ENCODE data around the gene MAPT. TPM values are rescaled to one million over a fixed set of nuclear protein-coding genes. Genes with fewer than 3 reads are reported as not detected.
"Not testable (repeated sequence)": the region's sequence is repeated elsewhere in the genome, so short reads cannot be mapped to it uniquely, and the experiment has no call there.

Gene MAPT
- total RNA-seq, 2 experiments from 2014 or later = 0.69 to 0.74 TPM

- H3K36me3 Mint-ChIP-seq; H3K27ac Mint-ChIP-seq; POLR2A ChIA-PET; DNase-seq; ATAC-seq (ENCODE audit: low read depth); H3K9me3 Mint-ChIP-seq; H3K4me1 Mint-ChIP-seq; H3K4me3 Mint-ChIP-seq: not testable (repeated sequence)
- H3K27me3 Mint-ChIP-seq = peaks cover 28% of the 10 kb centered on the region
Observed at GRCh38 chr17:45913030-45913429, 18.7 kb downstream of the MAPT start.

GRCh38 chr17:45914047-45914717 lies 19.8 kb downstream of the MAPT start:
- peaks cover 5% of the 10 kb centered on the region for H3K9me3 Mint-ChIP-seq
- no peak overlapping the region for H3K4me3 Mint-ChIP-seq
- DNase-seq (no peak), ATAC-seq (ENCODE audit: low read depth) (no peak)
- H3K36me3 Mint-ChIP-seq = peaks cover 2% of the 10 kb centered on the region
- peaks cover 33% of the 10 kb centered on the region for H3K27me3 Mint-ChIP-seq
- POLR2A ChIA-PET = no interaction called here
- no peak overlapping the region for H3K27ac Mint-ChIP-seq
- peaks cover 2% of the 10 kb centered on the region for H3K4me1 Mint-ChIP-seq

GRCh38 chr17:45915263-45915662 lies 20.9 kb downstream of the MAPT start:
- H3K9me3 Mint-ChIP-seq = peaks cover 5% of the 10 kb centered on the region
- H3K36me3 Mint-ChIP-seq = peaks cover 2% of the 10 kb centered on the region
- H3K27me3 Mint-ChIP-seq = peaks cover 33% of the 10 kb centered on the region
- DNase-seq (no peak), ATAC-seq (ENCODE audit: low read depth) (no peak)
- POLR2A ChIA-PET = no interaction called here
- no peak overlapping the region for H3K4me3 Mint-ChIP-seq
- H3K4me1 Mint-ChIP-seq = peaks cover 2% of the 10 kb centered on the region
- no peak overlapping the region for H3K27ac Mint-ChIP-seq

- no peak for ATAC-seq (ENCODE audit: low read depth)
- H3K4me3 Mint-ChIP-seq = no peak overlapping the region
Observed at GRCh38 chr17:45917081-45917480, 22.7 kb downstream of the MAPT start.

GRCh38 chr17:45918241-45918745 lies 23.9 kb downstream of the MAPT start:
- Mint-ChIP-seq H3K27ac (no peak overlapping the region), H3K36me3 (no peaks in the 10 kb centered on the region), H3K4me3 (no peak overlapping the region), H3K4me1 (peaks cover 2% of the 10 kb centered on the region), H3K27me3 (peaks cover 20% of the 10 kb centered on the region), H3K9me3 (peaks cover under 1% of the 10 kb centered on the region)
- DNase-seq = no peak
- POLR2A ChIA-PET = no interaction called here
- no peak for ATAC-seq (ENCODE audit: low read depth)

More at GRCh38 chr17:45917081-45917480, 22.7 kb downstream of the MAPT start:
- peaks cover 2% of the 10 kb centered on the region for H3K4me1 Mint-ChIP-seq
- H3K36me3 Mint-ChIP-seq = no peaks in the 10 kb centered on the region
- no peak for DNase-seq
- H3K9me3 Mint-ChIP-seq = peaks cover 5% of the 10 kb centered on the region
- POLR2A ChIA-PET = no interaction called here
- no peak overlapping the region for H3K27ac Mint-ChIP-seq
- H3K27me3 Mint-ChIP-seq = peaks cover 26% of the 10 kb centered on the region

GRCh38 chr17:45919136-45919535 lies 24.8 kb downstream of the MAPT start:
- peaks cover 16% of the 10 kb centered on the region for H3K27me3 Mint-ChIP-seq
- no peak overlapping the region for H3K27ac Mint-ChIP-seq
- H3K4me3 Mint-ChIP-seq = no peak overlapping the region
- POLR2A ChIA-PET = no interaction called here
- DNase-seq (no peak), ATAC-seq (ENCODE audit: low read depth) (no peak)
- peaks cover 2% of the 10 kb centered on the region for H3K4me1 Mint-ChIP-seq
- H3K9me3 Mint-ChIP-seq = no peaks in the 10 kb centered on the region
- H3K36me3 Mint-ChIP-seq = no peaks in the 10 kb centered on the region

- no peaks in the 10 kb centered on the region for H3K36me3 Mint-ChIP-seq
- peaks cover 3% of the 10 kb centered on the region for H3K4me1 Mint-ChIP-seq
- no peaks in the 10 kb centered on the region for H3K9me3 Mint-ChIP-seq
- no peak for DNase-seq
- H3K27me3 Mint-ChIP-seq = peaks cover 18% of the 10 kb centered on the region
- no peak for ATAC-seq (ENCODE audit: low read depth)
- POLR2A ChIA-PET = no interaction called here
- H3K27ac Mint-ChIP-seq = no peak overlapping the region
- no peak overlapping the region for H3K4me3 Mint-ChIP-seq
Observed at GRCh38 chr17:45920083-45920482, 25.7 kb downstream of the MAPT start.

GRCh38 chr17:45923511-45924268 lies 29.3 kb downstream of the MAPT start:
- Mint-ChIP-seq H3K27ac (no peak overlapping the region), H3K4me3 (no peak overlapping the region), H3K9me3 (peaks cover 7% of the 10 kb centered on the region), H3K27me3 (peaks cover 13% of the 10 kb centered on the region), H3K4me1 (peaks cover 2% of the 10 kb centered on the region), H3K36me3 (peaks cover 5% of the 10 kb centered on the region)
- DNase-seq (no peak), ATAC-seq (ENCODE audit: low read depth) (no peak)
- POLR2A ChIA-PET = no interaction called here

GRCh38 chr17:45924332-45924820 lies 30.0 kb downstream of the MAPT start:
- H3K27me3 Mint-ChIP-seq = peaks cover 13% of the 10 kb centered on the region
- H3K4me3 Mint-ChIP-seq = no peak overlapping the region
- DNase-seq (no peak), ATAC-seq (ENCODE audit: low read depth) (no peak)
- peaks cover 5% of the 10 kb centered on the region for H3K36me3 Mint-ChIP-seq
- H3K4me1 Mint-ChIP-seq = peaks cover 2% of the 10 kb centered on the region
- H3K27ac Mint-ChIP-seq = no peak overlapping the region
- H3K9me3 Mint-ChIP-seq = peaks cover 7% of the 10 kb centered on the region
- POLR2A ChIA-PET = no interaction called here

GRCh38 chr17:45925311-45925710 lies 31.0 kb downstream of the MAPT start:
- Mint-ChIP-seq H3K27ac (no peak overlapping the region), H3K9me3 (peaks cover 7% of the 10 kb centered on the region), H3K36me3 (peaks cover 5% of the 10 kb centered on the region), H3K4me3 (no peak overlapping the region), H3K27me3 (peaks cover 16% of the 10 kb centered on the region), H3K4me1 (peaks cover 2% of the 10 kb centered on the region)
- POLR2A ChIA-PET = no interaction called here
- ATAC-seq (ENCODE audit: low read depth) = no peak
- no peak for DNase-seq

- Mint-ChIP-seq H3K27ac (no peak overlapping the region), H3K4me3 (no peak overlapping the region), H3K9me3 (peaks cover 7% of the 10 kb centered on the region), H3K4me1 (peaks cover 2% of the 10 kb centered on the region), H3K36me3 (peaks cover 5% of the 10 kb centered on the region), H3K27me3 (peaks cover 18% of the 10 kb centered on the region)
- ATAC-seq (ENCODE audit: low read depth) = no peak
- POLR2A ChIA-PET = no interaction called here
- no peak for DNase-seq
Observed at GRCh38 chr17:45927247-45927646, 32.9 kb downstream of the MAPT start.

- Mint-ChIP-seq H3K4me1 (peaks cover 2% of the 10 kb centered on the region), H3K27ac (no peak overlapping the region), H3K4me3 (no peak overlapping the region), H3K36me3 (peaks cover 5% of the 10 kb centered on the region), H3K9me3 (peaks cover 7% of the 10 kb centered on the region), H3K27me3 (peaks cover 24% of the 10 kb centered on the region)
- ATAC-seq (ENCODE audit: low read depth) = no peak
- no peak for DNase-seq
- POLR2A ChIA-PET = no interaction called here
Observed at GRCh38 chr17:45929344-45929743, 35.0 kb downstream of the MAPT start.

GRCh38 chr17:45930420-45930951 lies 36.1 kb downstream of the MAPT start:
- ATAC-seq (ENCODE audit: low read depth) = no peak
- no peaks in the 10 kb centered on the region for H3K4me1 Mint-ChIP-seq
- no peak overlapping the region for H3K4me3 Mint-ChIP-seq
- no peak for DNase-seq
- peaks cover 20% of the 10 kb centered on the region for H3K27me3 Mint-ChIP-seq
- H3K9me3 Mint-ChIP-seq = peaks cover 7% of the 10 kb centered on the region
- no peak overlapping the region for H3K27ac Mint-ChIP-seq
- POLR2A ChIA-PET = no interaction called here
- peaks cover 5% of the 10 kb centered on the region for H3K36me3 Mint-ChIP-seq

GRCh38 chr17:45931677-45932076 lies 37.3 kb downstream of the MAPT start:
- ATAC-seq (ENCODE audit: low read depth) = no peak
- Mint-ChIP-seq H3K27ac (no peak overlapping the region), H3K4me3 (no peak overlapping the region), H3K4me1 (no peaks in the 10 kb centered on the region), H3K9me3 (peaks cover 7% of the 10 kb centered on the region), H3K27me3 (peaks cover 22% of the 10 kb centered on the region), H3K36me3 (peaks cover 5% of the 10 kb centered on the region)
- POLR2A ChIA-PET = no interaction called here
- DNase-seq = no peak

Data from activated naive CD8-positive, alpha-beta T cell treated with anti-CD3 and anti-CD28 coated beads, Interleukin-2, amount 10 ng/mL, durations not matched to agents 7 days and 5 days (primary cell).